ENCODE data around the gene NKX6-2.

The NKX6-2 gene

DNA sequence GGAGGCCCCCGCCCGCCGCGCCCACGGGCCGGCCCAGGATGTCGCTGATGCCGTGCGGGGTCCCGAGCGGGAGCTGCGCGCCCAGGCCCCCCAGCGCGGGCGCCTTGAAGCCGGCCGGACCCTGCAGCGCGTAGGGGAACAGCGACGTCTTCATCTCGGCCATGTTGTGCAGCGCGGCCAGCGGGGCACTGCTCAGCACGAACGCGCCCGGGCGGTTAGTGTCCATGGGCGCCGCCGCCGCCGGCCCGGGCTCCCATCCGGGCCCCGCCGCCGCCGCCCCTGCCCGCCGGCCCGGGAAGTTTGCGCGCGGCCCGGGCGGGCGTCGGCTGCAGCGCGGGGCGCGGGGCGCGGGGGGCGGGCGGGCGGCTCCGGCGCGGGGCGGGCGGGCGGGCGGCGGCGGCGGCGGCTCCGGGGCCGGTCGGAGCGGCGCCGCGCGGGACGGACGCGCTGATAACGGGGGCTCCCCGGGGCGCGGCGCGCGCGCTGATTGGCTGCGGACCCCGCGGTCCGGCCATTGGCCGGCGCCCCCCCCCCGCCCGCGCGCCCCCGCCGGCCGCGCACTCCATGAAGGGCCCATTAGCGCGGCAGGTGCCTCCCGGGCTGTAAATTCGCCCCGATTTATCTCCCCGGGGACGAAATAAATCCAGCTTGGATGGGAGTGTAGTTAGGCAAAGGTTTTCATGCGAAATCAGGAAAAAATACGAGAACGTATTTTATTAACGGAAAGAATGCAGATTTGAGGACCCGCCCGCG, at the start of gene NKX6-2:
Gene NKX6-2 (minus strand): TSS at position 425 of the 753 bp plus-strand sequence. CDS start 199 bp downstream, at position 226.
- H3K4me3 ChIP-seq (ENCODE audit: low read depth, low read length), result peak within 1 kb of the TSS; percentile 45
- H3K9me3 ChIP-seq (ENCODE audit: control insufficient read depth, insufficient read depth, low read depth, low read length), result no peaks in the 10 kb centered on the region
- H3K9ac ChIP-seq (ENCODE audit: low read length), result no peak within 1 kb of the TSS
- H3K4me1 ChIP-seq (ENCODE audit: control insufficient read depth, insufficient read depth, low read length), result peaks cover 12% of the 10 kb centered on the region
- H3K27me3 ChIP-seq (ENCODE audit: control insufficient read depth, insufficient read depth, low read length), result peaks cover 94% of the 10 kb centered on the region
- H3K36me3 ChIP-seq (ENCODE audit: control insufficient read depth, insufficient read depth, low read length), result no peaks in the 10 kb centered on the region; the same call in 1 of the 2 replicates
- H3K27ac ChIP-seq (ENCODE audit: low read depth, low read length), result no peak within 1 kb of the TSS

DNA sequence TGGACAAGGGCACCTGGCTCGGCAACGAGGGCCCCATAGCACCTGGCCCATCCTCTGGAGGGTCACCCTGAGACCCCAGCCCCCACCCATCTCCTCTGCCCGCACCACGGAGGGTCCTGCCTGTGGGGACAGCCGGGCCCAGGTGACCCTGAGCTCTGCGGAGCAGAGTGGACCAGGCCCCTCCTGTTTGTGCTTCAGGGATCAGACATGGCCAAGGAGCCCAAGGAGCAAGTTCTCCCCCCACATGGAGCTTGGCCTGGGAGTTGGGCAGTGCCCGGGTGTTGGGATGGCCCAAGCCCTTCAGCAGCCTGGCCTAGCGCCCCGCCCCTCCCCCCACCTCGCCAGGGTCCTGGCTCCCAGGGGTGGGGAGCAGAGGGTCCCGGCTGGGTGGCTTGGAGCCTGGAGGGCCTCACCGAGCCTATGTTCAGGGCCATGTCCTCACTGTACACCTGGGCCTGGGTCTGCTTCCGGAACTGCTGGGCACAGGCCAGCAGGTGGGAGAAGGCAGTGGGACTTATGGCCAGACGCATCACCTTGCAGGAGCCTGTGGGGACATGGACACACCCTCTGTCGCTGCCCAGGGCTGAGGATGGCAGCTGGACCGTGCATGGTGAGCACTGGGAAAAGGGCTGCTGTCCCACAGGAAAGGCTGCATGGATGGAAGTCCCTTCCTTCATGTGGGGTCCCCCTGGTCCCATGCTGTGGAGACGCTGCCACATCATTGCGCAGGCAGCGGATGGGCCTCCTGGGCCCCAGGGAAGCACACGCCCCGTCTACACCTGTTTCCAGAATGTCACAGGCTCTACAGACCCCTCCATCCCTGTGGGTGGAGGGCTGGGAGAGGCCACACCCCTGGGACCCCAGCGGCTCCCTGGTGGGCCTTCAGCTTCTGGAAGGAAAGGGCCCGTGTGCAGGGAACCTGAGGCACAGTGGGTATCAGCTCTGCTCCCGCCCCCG, 49.2 kb upstream of the NKX6-2 start:
- no peak overlapping the region for H3K4me3 ChIP-seq (ENCODE audit: low read depth, low read length)
- no peak overlapping the region for H3K9ac ChIP-seq (ENCODE audit: low read length)
- H3K4me1 ChIP-seq (ENCODE audit: control insufficient read depth, insufficient read depth, low read length), result no peaks in the 10 kb centered on the region
- H3K27ac ChIP-seq (ENCODE audit: low read depth, low read length), result no peak overlapping the region
- H3K36me3 ChIP-seq (ENCODE audit: control insufficient read depth, insufficient read depth, low read length), result no peaks in the 10 kb centered on the region
- H3K27me3 ChIP-seq (ENCODE audit: control insufficient read depth, insufficient read depth, low read length), result no peaks in the 10 kb centered on the region; the same call in 1 of the 2 replicates
- H3K9me3 ChIP-seq (ENCODE audit: control insufficient read depth, insufficient read depth, low read depth, low read length), result no peaks in the 10 kb centered on the region; the same call in 1 of the 2 replicates

DNA sequence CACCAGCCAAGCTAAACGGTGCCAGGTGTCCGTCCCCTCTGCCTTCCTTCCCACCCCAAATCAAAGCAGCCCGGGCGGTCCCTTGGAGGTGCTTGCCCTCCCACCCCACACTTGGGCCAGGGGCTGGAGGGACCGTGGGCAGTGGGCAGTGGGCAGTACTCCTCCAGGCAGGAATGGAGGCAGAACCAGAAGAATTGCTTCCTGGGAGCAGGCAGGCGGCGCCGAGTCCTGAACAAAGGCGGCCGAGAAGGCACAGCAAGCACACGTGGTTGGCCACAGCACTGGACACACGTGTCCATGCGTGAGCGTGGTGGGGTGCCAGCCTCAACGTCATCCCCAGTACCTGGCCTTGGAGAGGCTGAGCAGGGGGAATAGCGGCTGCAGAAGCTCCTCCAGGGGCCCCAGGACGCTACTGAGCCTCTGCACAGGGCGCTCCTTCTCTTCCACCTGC, 48.4 kb upstream of the NKX6-2 start:
- Histone ChIP-seq H3K4me1 (ENCODE audit: control insufficient read depth, insufficient read depth, low read length) (no peaks in the 10 kb centered on the region), H3K27me3 (ENCODE audit: control insufficient read depth, insufficient read depth, low read length) (no peaks in the 10 kb centered on the region; the same call in 1 of the 2 replicates), H3K9ac (ENCODE audit: low read length) (no peak overlapping the region), H3K36me3 (ENCODE audit: control insufficient read depth, insufficient read depth, low read length) (no peaks in the 10 kb centered on the region), H3K4me3 (ENCODE audit: low read depth, low read length) (no peak overlapping the region), H3K9me3 (ENCODE audit: control insufficient read depth, insufficient read depth, low read depth, low read length) (no peaks in the 10 kb centered on the region; the same call in 1 of the 2 replicates), H3K27ac (ENCODE audit: low read depth, low read length) (no peak overlapping the region)

DNA sequence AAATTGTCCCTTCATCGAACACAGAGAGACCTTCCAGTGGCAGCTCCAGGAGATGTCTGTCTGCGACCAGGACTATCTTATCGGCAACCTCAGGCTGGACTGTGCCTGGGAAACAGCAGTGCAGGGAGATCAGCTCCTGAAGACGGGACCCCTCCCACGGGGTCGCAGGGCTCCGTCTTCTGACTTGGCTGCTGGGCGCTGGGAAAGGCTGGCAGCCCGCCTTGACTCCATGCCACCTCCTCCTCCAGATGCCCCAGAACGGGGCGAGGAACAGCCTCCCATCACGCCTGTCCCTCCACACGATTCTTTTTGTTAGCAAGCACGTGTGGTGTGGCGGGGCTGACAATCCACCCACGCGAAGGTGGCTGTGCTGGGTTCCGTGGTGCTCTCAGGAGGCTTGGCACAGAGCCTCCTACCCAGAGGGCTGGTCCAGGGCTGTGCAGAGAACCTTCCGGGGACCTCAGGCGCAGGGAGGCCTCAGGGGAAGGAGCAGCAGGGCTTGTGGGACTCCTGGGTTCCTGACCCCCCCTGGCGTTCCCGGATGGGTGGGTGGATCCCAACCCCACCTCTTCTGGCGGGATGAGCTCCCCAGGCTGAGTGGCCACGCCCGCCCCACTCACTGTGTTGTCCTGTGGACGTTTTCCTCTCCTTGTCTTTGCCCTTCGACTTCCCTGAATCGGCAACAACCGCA, 47.6 kb upstream of the NKX6-2 start:
- Histone ChIP-seq H3K4me3 (ENCODE audit: low read depth, low read length) (no peak overlapping the region), H3K27me3 (ENCODE audit: control insufficient read depth, insufficient read depth, low read length) (no peaks in the 10 kb centered on the region; the same call in 1 of the 2 replicates), H3K9me3 (ENCODE audit: control insufficient read depth, insufficient read depth, low read depth, low read length) (no peaks in the 10 kb centered on the region; the same call in 1 of the 2 replicates), H3K27ac (ENCODE audit: low read depth, low read length) (no peak overlapping the region), H3K36me3 (ENCODE audit: control insufficient read depth, insufficient read depth, low read length) (no peaks in the 10 kb centered on the region), H3K4me1 (ENCODE audit: control insufficient read depth, insufficient read depth, low read length) (no peaks in the 10 kb centered on the region), H3K9ac (ENCODE audit: low read length) (no peak overlapping the region)

DNA sequence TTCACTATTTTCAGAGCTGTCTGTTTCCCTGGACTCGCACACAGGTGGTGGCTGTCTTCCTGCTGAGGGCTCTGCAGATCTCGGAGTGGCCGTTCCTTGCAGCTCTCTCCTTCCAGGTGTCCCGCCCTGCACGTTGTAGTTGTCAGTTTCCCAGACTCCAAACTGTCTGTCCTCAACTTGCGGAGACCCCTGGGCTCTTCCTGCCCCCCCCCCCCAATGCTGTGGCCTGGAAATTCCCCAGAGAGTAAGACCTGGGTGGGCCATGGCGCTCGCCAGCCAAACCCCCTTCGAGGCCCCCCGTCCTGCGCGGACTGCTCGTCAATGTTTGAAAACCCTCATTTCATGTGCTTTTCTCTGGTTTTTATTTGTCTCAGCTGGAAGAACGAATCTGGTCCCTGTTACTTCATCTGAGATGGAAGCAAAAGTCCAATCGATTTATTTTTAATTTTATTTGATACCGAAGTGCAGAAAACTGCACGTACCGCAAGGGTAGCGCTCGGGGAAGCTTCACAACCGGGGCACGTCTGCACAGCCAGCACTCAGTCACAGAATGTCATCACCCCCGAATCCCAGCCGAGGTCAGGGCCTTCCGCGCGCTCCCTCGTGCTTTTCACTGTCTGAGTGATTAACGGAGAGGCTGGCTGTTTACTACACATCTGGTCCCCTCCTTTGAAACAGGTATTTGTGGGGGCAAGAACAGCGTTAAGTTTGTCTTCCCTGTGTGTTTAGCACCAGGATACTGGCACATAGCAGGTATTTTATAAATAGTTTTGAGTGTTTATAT, 46.4 kb upstream of the NKX6-2 start:
- H3K9me3 ChIP-seq (ENCODE audit: control insufficient read depth, insufficient read depth, low read depth, low read length), result no peaks in the 10 kb centered on the region; the same call in 1 of the 2 replicates
- H3K4me3 ChIP-seq (ENCODE audit: low read depth, low read length), result no peak overlapping the region
- no peaks in the 10 kb centered on the region for H3K4me1 ChIP-seq (ENCODE audit: control insufficient read depth, insufficient read depth, low read length)
- H3K9ac ChIP-seq (ENCODE audit: low read length), result no peak overlapping the region
- H3K36me3 ChIP-seq (ENCODE audit: control insufficient read depth, insufficient read depth, low read length), result no peaks in the 10 kb centered on the region
- no peak overlapping the region for H3K27ac ChIP-seq (ENCODE audit: low read depth, low read length)
- no peaks in the 10 kb centered on the region; the same call in 1 of the 2 replicates for H3K27me3 ChIP-seq (ENCODE audit: control insufficient read depth, insufficient read depth, low read length)

DNA sequence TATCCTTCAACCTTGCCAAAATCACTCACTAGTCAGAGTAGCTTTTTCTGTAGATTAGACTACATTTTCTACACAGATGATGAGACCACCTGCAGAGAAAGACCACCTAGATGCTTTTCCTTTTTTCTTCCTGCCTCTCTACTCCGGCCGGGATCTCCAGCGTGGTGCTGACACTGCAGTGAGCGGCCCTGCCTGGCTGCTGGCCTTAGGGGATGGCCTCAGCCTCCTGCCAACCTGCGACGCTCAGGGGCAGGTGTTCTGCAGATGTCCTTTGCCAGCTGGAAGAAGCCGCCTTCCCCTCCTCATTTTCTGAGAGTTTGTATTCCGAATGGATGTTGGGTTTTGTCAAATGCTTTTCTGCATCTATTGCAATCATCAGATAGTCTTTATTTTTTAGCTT, 43.5 kb upstream of the NKX6-2 start:
- no peaks in the 10 kb centered on the region; the same call in 1 of the 2 replicates for H3K27me3 ChIP-seq (ENCODE audit: control insufficient read depth, insufficient read depth, low read length)
- H3K9me3 ChIP-seq (ENCODE audit: control insufficient read depth, insufficient read depth, low read depth, low read length), result peaks cover 19% of the 10 kb centered on the region; the same call in 1 of the 2 replicates
- no peak overlapping the region for H3K9ac ChIP-seq (ENCODE audit: low read length)
- H3K4me3 ChIP-seq (ENCODE audit: low read depth, low read length), result no peak overlapping the region
- no peak overlapping the region for H3K27ac ChIP-seq (ENCODE audit: low read depth, low read length)
- H3K4me1 ChIP-seq (ENCODE audit: control insufficient read depth, insufficient read depth, low read length), result no peaks in the 10 kb centered on the region
- no peaks in the 10 kb centered on the region for H3K36me3 ChIP-seq (ENCODE audit: control insufficient read depth, insufficient read depth, low read length)

DNA sequence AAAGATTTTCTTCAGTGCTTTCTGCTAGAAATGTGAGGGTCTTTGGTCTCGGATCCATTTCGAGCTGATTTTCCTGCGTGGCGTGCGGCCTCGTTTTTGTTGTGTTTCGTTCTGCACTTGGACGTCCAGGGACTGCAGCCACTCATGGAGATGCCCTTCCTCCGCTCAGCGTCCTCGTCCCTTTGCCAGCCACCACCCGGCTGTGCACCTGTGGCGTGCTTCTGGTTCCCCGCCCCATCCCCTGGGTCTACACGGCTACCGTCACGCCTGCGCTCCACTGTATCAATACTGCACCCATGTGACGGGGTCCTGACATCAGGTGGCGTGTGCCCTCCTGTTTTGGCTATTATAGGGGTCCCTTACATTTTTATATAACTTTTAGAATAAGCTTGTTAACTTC, 42.7 kb upstream of the NKX6-2 start:
- no peaks in the 10 kb centered on the region for H3K36me3 ChIP-seq (ENCODE audit: control insufficient read depth, insufficient read depth, low read length)
- H3K4me3 ChIP-seq (ENCODE audit: low read depth, low read length), result no peak overlapping the region
- H3K9ac ChIP-seq (ENCODE audit: low read length), result no peak overlapping the region
- H3K27ac ChIP-seq (ENCODE audit: low read depth, low read length), result no peak overlapping the region
- H3K9me3 ChIP-seq (ENCODE audit: control insufficient read depth, insufficient read depth, low read depth, low read length), result peaks cover 25% of the 10 kb centered on the region; the same call in 1 of the 2 replicates
- H3K27me3 ChIP-seq (ENCODE audit: control insufficient read depth, insufficient read depth, low read length), result no peaks in the 10 kb centered on the region; the same call in 1 of the 2 replicates
- no peaks in the 10 kb centered on the region for H3K4me1 ChIP-seq (ENCODE audit: control insufficient read depth, insufficient read depth, low read length)

DNA sequence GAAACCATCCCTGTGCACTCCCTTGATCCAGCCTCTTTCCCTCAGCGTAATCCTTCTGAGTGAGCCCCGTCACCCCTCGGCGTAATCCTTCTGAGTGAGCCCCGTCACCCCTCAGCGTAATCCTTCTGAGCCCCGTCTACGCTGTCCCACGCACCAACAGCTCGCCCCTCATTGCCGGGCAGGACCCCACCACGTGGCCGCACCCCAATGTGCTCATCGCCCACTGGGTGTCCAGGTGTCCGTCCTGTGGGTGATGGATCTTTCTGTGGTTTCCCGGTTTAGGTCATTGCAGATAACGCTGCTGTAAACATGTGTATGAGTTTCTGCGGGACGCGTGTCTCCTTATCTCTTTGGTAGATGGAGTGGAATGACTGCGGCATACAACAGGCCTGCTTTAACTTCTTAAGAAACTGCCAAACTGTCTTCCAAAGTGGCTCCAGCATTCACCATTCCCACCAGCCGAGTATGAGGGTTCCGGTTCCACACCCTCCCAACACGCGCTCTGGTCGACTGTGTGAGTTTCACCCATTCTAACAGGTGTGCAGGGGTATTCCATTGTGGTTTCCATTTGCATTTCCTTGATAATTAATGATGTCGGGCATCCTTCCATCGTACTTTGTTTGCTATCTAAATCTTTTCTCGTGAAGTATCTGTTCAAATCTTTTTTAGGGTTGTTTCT, 42.1 kb upstream of the NKX6-2 start:
- no peak overlapping the region for H3K4me3 ChIP-seq (ENCODE audit: low read depth, low read length)
- no peak overlapping the region for H3K9ac ChIP-seq (ENCODE audit: low read length)
- H3K4me1 ChIP-seq (ENCODE audit: control insufficient read depth, insufficient read depth, low read length), result no peaks in the 10 kb centered on the region
- H3K27me3 ChIP-seq (ENCODE audit: control insufficient read depth, insufficient read depth, low read length), result no peaks in the 10 kb centered on the region; the same call in 1 of the 2 replicates
- H3K9me3 ChIP-seq (ENCODE audit: control insufficient read depth, insufficient read depth, low read depth, low read length), result peaks cover 29% of the 10 kb centered on the region
- no peaks in the 10 kb centered on the region for H3K36me3 ChIP-seq (ENCODE audit: control insufficient read depth, insufficient read depth, low read length)
- H3K27ac ChIP-seq (ENCODE audit: low read depth, low read length), result no peak overlapping the region

DNA sequence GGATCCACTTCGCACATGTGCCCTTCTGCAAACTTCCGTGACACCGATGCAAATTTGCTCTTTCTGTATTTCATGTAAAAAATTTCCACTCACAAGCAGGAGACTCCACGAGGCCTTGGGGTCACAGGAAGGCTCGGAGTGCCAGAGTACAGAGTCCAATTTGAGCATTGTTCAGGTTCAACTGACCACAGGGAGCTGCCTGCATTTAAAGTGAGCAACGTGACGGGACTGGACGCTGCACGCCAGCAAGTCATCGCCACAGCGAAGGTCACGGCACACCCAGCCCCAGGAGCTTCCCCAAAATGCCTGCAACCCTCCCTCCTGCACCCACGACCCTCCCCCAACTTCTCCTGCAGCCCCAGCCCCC, 41.5 kb upstream of the NKX6-2 start:
- Histone ChIP-seq H3K27ac (ENCODE audit: low read depth, low read length) (no peak overlapping the region), H3K9ac (ENCODE audit: low read length) (no peak overlapping the region), H3K9me3 (ENCODE audit: control insufficient read depth, insufficient read depth, low read depth, low read length) (peaks cover 34% of the 10 kb centered on the region), H3K4me1 (ENCODE audit: control insufficient read depth, insufficient read depth, low read length) (no peaks in the 10 kb centered on the region), H3K36me3 (ENCODE audit: control insufficient read depth, insufficient read depth, low read length) (no peaks in the 10 kb centered on the region), H3K27me3 (ENCODE audit: control insufficient read depth, insufficient read depth, low read length) (no peaks in the 10 kb centered on the region; the same call in 1 of the 2 replicates), H3K4me3 (ENCODE audit: low read depth, low read length) (no peak overlapping the region)
